ENCODE results near the gene SP140L. TPM values are rescaled to one million over a fixed set of nuclear protein-coding genes. Genes with fewer than 3 reads are reported as not detected.
"Not testable (repeated sequence)": the region's sequence is repeated elsewhere in the genome, so short reads cannot be mapped to it uniquely, and the experiment has no call there.

SP140L gene
- total and polyA plus RNA-seq, 9 donors, result 7.1 to 31.3 (median 19.4) TPM

- H3K4me1 ChIP-seq (ENCODE audit: insufficient read depth), result no peaks in the 10 kb centered on the region
- H3K9me3 ChIP-seq, result no peaks in the 10 kb centered on the region
- H3K27me3 ChIP-seq, result no peaks in the 10 kb centered on the region
- H3K36me3 ChIP-seq, result no peaks in the 10 kb centered on the region
- 85 to 93% (median 92%) methylated on average over 2 of the region's 2 CpGs for WGBS, 3 donors
- DNase-seq, result no peak
- no peak overlapping the region for H3K27ac ChIP-seq
- TF ChIP-seq EP300 (IDR thresholded peaks at IDR 0.05), result no peak
- no peak for TF ChIP-seq POLR2A (IDR thresholded peaks at IDR 0.05)
- no peak for TF ChIP-seq CTCF (IDR thresholded peaks at IDR 0.05)
- no peak overlapping the region for H3K4me3 ChIP-seq
- intact Hi-C loops (cut with DNase I), result no loop called here
Observed at GRCh38 chr2:230307485-230307884, 19.5 kb upstream of the SP140L start.

- no peak for TF ChIP-seq POLR2A (IDR thresholded peaks at IDR 0.05)
- no peak for TF ChIP-seq CTCF (IDR thresholded peaks at IDR 0.05)
- TF ChIP-seq EP300 (IDR thresholded peaks at IDR 0.05), result no peak
- Histone ChIP-seq H3K27ac (no peak overlapping the region), H3K36me3 (no peaks in the 10 kb centered on the region), H3K9me3 (no peaks in the 10 kb centered on the region), H3K4me1 (ENCODE audit: insufficient read depth) (no peaks in the 10 kb centered on the region), H3K27me3 (no peaks in the 10 kb centered on the region), H3K4me3 (no peak overlapping the region)
- no peak for DNase-seq
- intact Hi-C loops (cut with DNase I), result no loop called here
- 87 to 91% (median 88%) methylated on average over 12 of the region's 12 CpGs for WGBS, 3 donors
Observed at GRCh38 chr2:230308402-230309000, 18.5 kb upstream of the SP140L start.

GRCh38 chr2:230310792-230311191, 16.2 kb upstream of the SP140L start:
- H3K4me1 ChIP-seq (ENCODE audit: insufficient read depth); H3K4me3 ChIP-seq; H3K27ac ChIP-seq; H3K9me3 ChIP-seq; H3K27me3 ChIP-seq; H3K36me3 ChIP-seq; intact Hi-C loops (cut with DNase I); DNase-seq: not testable (repeated sequence)
- WGBS, 3 donors, result 100% methylated on average over 1 of the region's 5 CpGs

GRCh38 chr2:230311634-230312033, 15.4 kb upstream of the SP140L start:
- H3K9me3 ChIP-seq; intact Hi-C loops (cut with DNase I); H3K27me3 ChIP-seq; H3K36me3 ChIP-seq; H3K27ac ChIP-seq; DNase-seq; H3K4me1 ChIP-seq (ENCODE audit: insufficient read depth); H3K4me3 ChIP-seq: not testable (repeated sequence)
- 53 to 61% (median 59%) methylated on average over 1 of the region's 1 CpG for WGBS, 3 donors

GRCh38 chr2:230312638-230313037, 14.4 kb upstream of the SP140L start:
- no peak overlapping the region for H3K4me3 ChIP-seq
- WGBS, 3 donors, result 91 to 95% (median 92%) methylated on average over 2 of the region's 2 CpGs
- no peaks in the 10 kb centered on the region for H3K36me3 ChIP-seq
- no peaks in the 10 kb centered on the region for H3K4me1 ChIP-seq (ENCODE audit: insufficient read depth)
- intact Hi-C loops (cut with DNase I), result no loop called here
- H3K27me3 ChIP-seq, result no peaks in the 10 kb centered on the region
- no peak overlapping the region for H3K27ac ChIP-seq
- no peaks in the 10 kb centered on the region for H3K9me3 ChIP-seq
- no peak for TF ChIP-seq CTCF (IDR thresholded peaks at IDR 0.05)
- TF ChIP-seq POLR2A (IDR thresholded peaks at IDR 0.05), result no peak
- no peak for TF ChIP-seq EP300 (IDR thresholded peaks at IDR 0.05)
- no peak for DNase-seq

Measured in ovary (tissue), 9 donors.